OCI-LY1 (cell line): ENCODE data around the gene GFM1.

Source experiments
- H2AFZ ChIP-seq: fragments of 200-600 bp; sonication (generic), shearing (Covaris generic); 2 replicates; pipeline ENCODE4 v1.6.0; 2014; ENCODE audit warnings: antibody characterized with exemption, mild to moderate bottlenecking, low read length
- H3F3A ChIP-seq: fragments of 200-600 bp; sonication (generic), shearing (Covaris generic); 2 replicates; pipeline ENCODE4 v1.6.0; 2014; ENCODE audit warnings: mild to moderate bottlenecking, antibody characterized with exemption, low read length, moderate library complexity; ENCODE audit not compliant: insufficient read depth
- H3K27ac ChIP-seq: fragments of 200-600 bp; sonication (generic); 2 replicates; pipeline ENCODE4 v1.5.1; 2014; ENCODE audit warnings: low read length, mixed run types, mild to moderate bottlenecking, low read depth; ENCODE audit not compliant: poor library complexity, severe bottlenecking
- H3K27me3 ChIP-seq: fragments of 200-600 bp; sonication (generic); 2 replicates; pipeline ENCODE4 v1.6.0; 2014; ENCODE audit warnings: antibody characterized with exemption, mild to moderate bottlenecking, low read length, moderate library complexity; ENCODE audit not compliant: insufficient read depth
- H3K36me3 ChIP-seq: fragments of 200-600 bp; sonication (generic); 2 replicates; pipeline ENCODE4 v1.6.1; 2014; ENCODE audit warnings: mild to moderate bottlenecking, antibody characterized with exemption, low read length, moderate library complexity, mixed read lengths; ENCODE audit not compliant: insufficient read depth
- H3K4me1 ChIP-seq: fragments of 200-600 bp; sonication (generic); 2 replicates; pipeline ENCODE4 v1.5.1; 2014; ENCODE audit warnings: mild to moderate bottlenecking, low read length, moderate library complexity; ENCODE audit not compliant: insufficient read depth, severe bottlenecking
- H3K4me2 ChIP-seq: fragments of 200-600 bp; sonication (generic), shearing (Covaris generic); 2 replicates; pipeline ENCODE4 v1.6.1; 2014; ENCODE audit warnings: low read length
- H3K4me3 ChIP-seq: fragments of 200-600 bp; sonication (generic); 2 replicates; pipeline ENCODE4 v1.5.1; 2014; ENCODE audit warnings: low read length, low read depth, mild to moderate bottlenecking, mixed read lengths; ENCODE audit not compliant: poor library complexity, severe bottlenecking
- H3K79me2 ChIP-seq: fragments of 200-600 bp; shearing (Covaris generic); 2 replicates; pipeline ENCODE4 v1.6.1; 2016; ENCODE audit warnings: mixed run types, low read length, mixed read lengths; ENCODE audit not compliant: insufficient read depth
- H3K9ac ChIP-seq: fragments of 200-600 bp; sonication (generic), shearing (Covaris generic); 2 replicates; pipeline ENCODE4 v1.6.1; 2014; ENCODE audit warnings: mild to moderate bottlenecking, low read length, mixed read lengths
- H3K9me2 ChIP-seq: fragments of 200-600 bp; sonication (generic), shearing (Covaris generic); 2 replicates; pipeline ENCODE4 v1.6.1; 2014; ENCODE audit warnings: low read depth, mild to moderate bottlenecking, low read length, mixed read lengths
- H3K9me3 ChIP-seq: fragments of 200-600 bp; shearing (Covaris generic); 2 replicates; pipeline ENCODE4 v1.6.1; 2014; ENCODE audit warnings: low read length, mixed read lengths
- H4K20me1 ChIP-seq: fragments of 200-600 bp; sonication (generic), shearing (Covaris generic); 2 replicates; pipeline ENCODE4 v1.6.0; 2016; ENCODE audit warnings: mild to moderate bottlenecking, low read length; ENCODE audit not compliant: insufficient read depth
- CTCF ChIP-seq: fragments of 200-600 bp; sonication (generic), shearing (Covaris generic); IDR thresholded peaks from 2 replicates; pipeline ENCODE4 v1.5.1; 2017; ENCODE audit warnings: mild to moderate bottlenecking, antibody characterized with exemption, low read length, moderate library complexity, mixed read lengths
- EZH2 ChIP-seq: fragments of 200-600 bp; sonication (generic), shearing (Covaris generic); IDR thresholded peaks from 2 replicates; pipeline ENCODE4 v1.8.0; 2017; ENCODE audit warnings: borderline replicate concordance, mixed run types, mild to moderate bottlenecking, antibody characterized with exemption, low read length, moderate library complexity, mixed read lengths

Gene GFM1

GRCh38 chr3:158711886-158712285 lies 67.6 kb downstream of the GFM1 start:
- Histone ChIP-seq H3K9me2 (no peaks in the 10 kb centered on the region), H3K36me3 (peaks cover 30% of the 10 kb centered on the region), H2AFZ (no peak overlapping the region), H3K79me2 (no peaks in the 10 kb centered on the region), H3K4me3 (no peak overlapping the region), H3K27ac (no peak overlapping the region), H3F3A (no peaks in the 10 kb centered on the region), H3K4me2 (no peak overlapping the region), H4K20me1 (no peaks in the 10 kb centered on the region), H3K9me3 (no peaks in the 10 kb centered on the region), H3K27me3 (no peaks in the 10 kb centered on the region), H3K4me1 (no peaks in the 10 kb centered on the region), H3K9ac (no peak overlapping the region)
- no peak for TF ChIP-seq EZH2
- no peak for TF ChIP-seq CTCF

- H3K27me3 ChIP-seq: no peaks in the 10 kb centered on the region
- H3K27ac ChIP-seq: no peak overlapping the region
- no peaks in the 10 kb centered on the region for H3F3A ChIP-seq
- no peaks in the 10 kb centered on the region for H3K9me2 ChIP-seq
- H3K4me2 ChIP-seq: no peak overlapping the region
- no peak overlapping the region for H3K4me3 ChIP-seq
- no peak for TF ChIP-seq EZH2
- TF ChIP-seq CTCF: no peak
- H3K9ac ChIP-seq: no peak overlapping the region
- no peaks in the 10 kb centered on the region for H3K9me3 ChIP-seq
- no peaks in the 10 kb centered on the region for H3K4me1 ChIP-seq
- H3K79me2 ChIP-seq: no peaks in the 10 kb centered on the region
- H2AFZ ChIP-seq: no peak overlapping the region
- peaks cover 28% of the 10 kb centered on the region for H3K36me3 ChIP-seq
- H4K20me1 ChIP-seq: no peaks in the 10 kb centered on the region
Observed at GRCh38 chr3:158712443-158712842, 68.1 kb downstream of the GFM1 start.

- H3F3A ChIP-seq: no peaks in the 10 kb centered on the region
- no peak overlapping the region for H3K9ac ChIP-seq
- no peaks in the 10 kb centered on the region for H3K27me3 ChIP-seq
- H3K36me3 ChIP-seq: peaks cover 22% of the 10 kb centered on the region
- no peak overlapping the region for H3K27ac ChIP-seq
- no peaks in the 10 kb centered on the region for H3K9me3 ChIP-seq
- H2AFZ ChIP-seq: no peak overlapping the region
- no peak for TF ChIP-seq EZH2
- no peak overlapping the region for H3K4me3 ChIP-seq
- H3K79me2 ChIP-seq: no peaks in the 10 kb centered on the region
- H3K9me2 ChIP-seq: no peaks in the 10 kb centered on the region
- no peaks in the 10 kb centered on the region for H3K4me1 ChIP-seq
- no peak overlapping the region for H3K4me2 ChIP-seq
- no peaks in the 10 kb centered on the region for H4K20me1 ChIP-seq
Observed at GRCh38 chr3:158713094-158713499, 68.8 kb downstream of the GFM1 start.

- Histone ChIP-seq H3K9me3 (no peaks in the 10 kb centered on the region), H3K9ac (no peak overlapping the region), H3K36me3 (peaks cover 7% of the 10 kb centered on the region; the same call in 1 of the 2 replicates), H2AFZ (no peak overlapping the region), H3K4me2 (no peak overlapping the region), H3K27me3 (no peaks in the 10 kb centered on the region), H3K27ac (no peak overlapping the region), H3F3A (no peaks in the 10 kb centered on the region), H3K4me3 (no peak overlapping the region), H3K9me2 (no peaks in the 10 kb centered on the region), H3K4me1 (peaks cover 4% of the 10 kb centered on the region), H4K20me1 (no peaks in the 10 kb centered on the region), H3K79me2 (no peaks in the 10 kb centered on the region)
- no peak for TF ChIP-seq EZH2
Observed at GRCh38 chr3:158717576-158717975, 73.2 kb downstream of the GFM1 start.
